A549 (cell line): Measurements from ENCODE around the gene CBFA2T2.

Experiments used
- CTCF ChIP-seq: fragments of >200 bp; sonication (Bioruptor Twin); formaldehyde crosslinking; IDR thresholded peaks from 3 replicates; pipeline ENCODE4 v1.5.1; 2016
- HOXB5 ChIP-seq: fragments of 250-450 bp; sonication (Bioruptor Pico); IDR thresholded peaks from 2 replicates; pipeline ENCODE4 v1.5.0; 2020; ENCODE audit warnings: mild to moderate bottlenecking, moderate library complexity
- JUN ChIP-seq, 2 experiments: fragments of >200 bp; sonication (Bioruptor Twin); formaldehyde crosslinking; IDR thresholded peaks; 2 replicates in 1 of 2; 3 replicates in 1 of 2; pipeline ENCODE4 v1.6.1; 2016 to 2017
- MAX ChIP-seq: IDR thresholded peaks from 2 replicates; pipeline ENCODE4 v1.6.1; 2012
- MAZ ChIP-seq: fragments of 150-350 bp; IDR thresholded peaks from 2 replicates; pipeline ENCODE4 v1.6.1; 2014; ENCODE audit warnings: antibody characterized with exemption, low read depth, low read length, borderline replicate concordance
- MYC ChIP-seq: IDR thresholded peaks from 2 replicates; pipeline ENCODE4 v1.6.1; 2012; ENCODE audit warnings: mild to moderate bottlenecking, inconsistent platforms, low read length, improper control_type of control experiment, borderline replicate concordance
- POLR2A ChIP-seq: IDR thresholded peaks from 2 replicates; pipeline ENCODE4 v1.6.1; 2012; ENCODE audit warnings: mild to moderate bottlenecking, low read length
- RAD21 ChIP-seq, 2 experiments: fragments of >200 bp in 1 of 2; sonication (Bioruptor Twin) in 1 of 2; formaldehyde crosslinking in 1 of 2; IDR thresholded peaks in 1 of 2; conservative IDR thresholded peaks in 1 of 2; 2 replicates in 1 of 2; 3 replicates in 1 of 2; pipeline ENCODE4 v1.6.1; 2012 to 2018; ENCODE audit warnings: inconsistent platforms in 1 of 2
- RFX5 ChIP-seq: fragments of 450-650 bp; IDR thresholded peaks from 2 replicates; pipeline ENCODE4 v1.7.1; 2014; ENCODE audit warnings: antibody characterized with exemption, mild to moderate bottlenecking, moderate library complexity
- SMC3 ChIP-seq: fragments of >200 bp; sonication (Bioruptor Twin); formaldehyde crosslinking; IDR thresholded peaks from 3 replicates; pipeline ENCODE4 v1.6.1; 2018; ENCODE audit warnings: inconsistent platforms
- USF2 ChIP-seq: fragments of 450-650 bp; IDR thresholded peaks from 2 replicates; pipeline ENCODE4 v1.6.1; 2014; ENCODE audit warnings: antibody characterized with exemption

- no peak for TF ChIP-seq MAZ
- TF ChIP-seq HOXB5 (CRISPR knock-in tag): no peak
- no peak for TF ChIP-seq MYC
- no peak for TF ChIP-seq RFX5
- no peak for TF ChIP-seq POLR2A
- TF ChIP-seq CTCF: no peak
- no peak for TF ChIP-seq MAX
- TF ChIP-seq JUN (IDR thresholded peaks at IDR 0.05): no peak
- no peak for TF ChIP-seq SMC3
- no peak for TF ChIP-seq USF2
- TF ChIP-seq RAD21 (conservative IDR thresholded peaks at IDR 0.05 in 1 of 2, IDR thresholded peaks at IDR 0.05 in 1 of 2): no peak
These were observed 3.3 kb downstream of the CBFA2T2 start for GRCh38 chr20:33493076-33493766.
